ENCODE results near the gene CASR. TPM values are rescaled to one million over a fixed set of nuclear protein-coding genes. Genes with fewer than 3 reads are reported as not detected.
"Not testable (repeated sequence)": the region's sequence is repeated elsewhere in the genome, so short reads cannot be mapped to it uniquely, and the experiment has no call there.

Gene CASR
- total RNA-seq, 3 donors from 2014 or later (not counting 1 experiment from before 2014, with no cell fraction given): 0.10 TPM; not detected in 2

DNA sequence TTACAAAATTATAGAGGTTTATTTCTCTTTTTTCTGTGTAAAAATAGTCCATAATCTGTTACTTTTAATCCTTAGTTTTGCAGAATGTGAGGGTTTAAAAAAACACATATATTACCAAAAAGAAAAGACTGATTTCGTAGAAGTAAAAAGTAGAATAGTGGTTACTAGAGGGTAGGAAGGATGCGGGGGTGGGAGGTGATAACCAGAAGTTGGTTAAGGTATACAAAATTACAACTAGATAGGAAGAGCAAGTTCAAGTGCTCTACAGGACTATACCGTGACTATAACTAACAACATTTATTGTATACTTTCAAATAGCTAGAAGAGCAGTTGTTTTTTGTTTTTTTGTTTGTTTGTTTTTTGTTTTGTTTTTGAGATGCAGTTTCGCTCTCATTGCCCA is 16.1 kb downstream of the CASR start:
- Mint-ChIP-seq H3K9me3 (no peaks in the 10 kb centered on the region), H3K4me1 (no peaks in the 10 kb centered on the region), H3K4me3 (no peak overlapping the region), H3K27ac (no peak overlapping the region), H3K36me3 (no peaks in the 10 kb centered on the region), H3K27me3 (ENCODE audit: low read depth in 2 of 2) (peaks cover 6 to 7% of the 10 kb centered on the region in 2 donors)
- Histone ChIP-seq H3K27me3 (ENCODE audit: control insufficient read depth, insufficient read depth, low read length) (no peaks in the 10 kb centered on the region), H3K36me3 (ENCODE audit: control insufficient read depth, insufficient read depth, low read length) (no peaks in the 10 kb centered on the region), H3K27ac (ENCODE audit: low read length) (no peak overlapping the region), H3K9me3 (ENCODE audit: control insufficient read depth, insufficient read depth, low read length) (no peaks in the 10 kb centered on the region), H3K4me3 (ENCODE audit: low read length) (no peak overlapping the region), H3K4me1 (ENCODE audit: control insufficient read depth, insufficient read depth, low read length) (no peaks in the 10 kb centered on the region)
- intact Hi-C loops (cut with micrococcal nuclease): no loop called here
- ATAC-seq: no peak
- no peak for DNase-seq
- WGBS (ENCODE audit: insufficient coverage): 74% methylated on average over 2 of the region's 4 CpGs
- TF ChIP-seq, protein P1, sequence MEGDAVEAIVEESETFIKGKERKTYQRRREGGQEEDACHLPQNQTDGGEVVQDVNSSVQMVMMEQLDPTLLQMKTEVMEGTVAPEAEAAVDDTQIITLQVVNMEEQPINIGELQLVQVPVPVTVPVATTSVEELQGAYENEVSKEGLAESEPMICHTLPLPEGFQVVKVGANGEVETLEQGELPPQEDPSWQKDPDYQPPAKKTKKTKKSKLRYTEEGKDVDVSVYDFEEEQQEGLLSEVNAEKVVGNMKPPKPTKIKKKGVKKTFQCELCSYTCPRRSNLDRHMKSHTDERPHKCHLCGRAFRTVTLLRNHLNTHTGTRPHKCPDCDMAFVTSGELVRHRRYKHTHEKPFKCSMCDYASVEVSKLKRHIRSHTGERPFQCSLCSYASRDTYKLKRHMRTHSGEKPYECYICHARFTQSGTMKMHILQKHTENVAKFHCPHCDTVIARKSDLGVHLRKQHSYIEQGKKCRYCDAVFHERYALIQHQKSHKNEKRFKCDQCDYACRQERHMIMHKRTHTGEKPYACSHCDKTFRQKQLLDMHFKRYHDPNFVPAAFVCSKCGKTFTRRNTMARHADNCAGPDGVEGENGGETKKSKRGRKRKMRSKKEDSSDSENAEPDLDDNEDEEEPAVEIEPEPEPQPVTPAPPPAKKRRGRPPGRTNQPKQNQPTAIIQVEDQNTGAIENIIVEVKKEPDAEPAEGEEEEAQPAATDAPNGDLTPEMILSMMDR (IDR thresholded peaks at IDR 0.05): no peak

DNA sequence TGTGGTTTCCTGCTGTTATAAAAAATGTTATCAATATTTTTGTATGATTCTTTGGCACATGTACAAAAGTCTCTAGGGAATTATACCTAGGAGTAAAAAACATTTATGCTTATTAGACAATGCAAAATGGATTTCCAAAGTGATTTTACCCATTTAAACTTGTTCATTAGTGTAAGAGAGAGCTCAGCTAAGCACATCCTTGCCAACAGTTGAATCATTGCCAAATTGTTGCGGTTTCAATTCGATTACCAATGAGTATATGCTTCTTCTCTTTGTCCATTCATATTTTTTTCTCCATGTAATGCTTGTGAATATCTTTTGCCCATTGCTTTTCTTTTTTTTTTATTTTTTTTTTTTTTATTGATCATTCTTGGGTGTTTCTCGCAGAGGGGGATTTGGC is 17.2 kb downstream of the CASR start:
- no peaks in the 10 kb centered on the region for H3K36me3 Mint-ChIP-seq
- no peaks in the 10 kb centered on the region for H3K36me3 ChIP-seq (ENCODE audit: control insufficient read depth, insufficient read depth, low read length)
- intact Hi-C loops (cut with micrococcal nuclease): no loop called here
- no peaks in the 10 kb centered on the region for H3K4me1 ChIP-seq (ENCODE audit: control insufficient read depth, insufficient read depth, low read length)
- no peaks in the 10 kb centered on the region for H3K9me3 Mint-ChIP-seq
- no peaks in the 10 kb centered on the region for H3K9me3 ChIP-seq (ENCODE audit: control insufficient read depth, insufficient read depth, low read length)
- ATAC-seq: no peak
- no peak overlapping the region for H3K4me3 Mint-ChIP-seq
- no peak for DNase-seq
- 50% methylated on average over 1 of the region's 3 CpGs for WGBS (ENCODE audit: insufficient coverage)
- TF ChIP-seq, protein P1 (IDR thresholded peaks at IDR 0.05): no peak
- no peak overlapping the region for H3K4me3 ChIP-seq (ENCODE audit: low read length)
- peaks cover 6 to 7% of the 10 kb centered on the region in 2 donors for H3K27me3 Mint-ChIP-seq (ENCODE audit: low read depth in 2 of 2)
- no peak overlapping the region for H3K27ac ChIP-seq (ENCODE audit: low read length)
- no peak overlapping the region for H3K27ac Mint-ChIP-seq
- no peaks in the 10 kb centered on the region for H3K27me3 ChIP-seq (ENCODE audit: control insufficient read depth, insufficient read depth, low read length)
- no peaks in the 10 kb centered on the region for H3K4me1 Mint-ChIP-seq

DNA sequence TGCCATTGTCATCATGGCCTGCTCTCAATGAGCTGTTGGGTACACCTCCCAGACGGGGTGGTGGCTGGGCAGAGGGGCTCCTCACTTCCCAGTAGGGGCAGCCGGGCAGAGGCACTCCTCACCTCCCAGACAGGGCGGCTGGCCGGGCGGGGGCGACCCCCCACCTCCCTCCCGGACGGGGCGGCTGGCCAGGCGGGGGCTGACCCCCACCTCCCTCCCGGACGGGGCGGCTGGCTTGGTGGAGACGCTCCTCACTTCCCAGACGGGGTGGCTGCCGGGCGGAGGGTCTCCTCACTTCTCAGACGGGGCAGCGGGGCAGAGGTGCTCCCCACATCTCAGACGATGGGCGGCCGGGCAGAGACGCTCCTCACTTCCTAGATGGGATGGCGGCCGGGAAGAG is 18.0 kb downstream of the CASR start:
- intact Hi-C loops (cut with micrococcal nuclease); H3K36me3 ChIP-seq (ENCODE audit: control insufficient read depth, insufficient read depth, low read length); H3K27ac ChIP-seq (ENCODE audit: low read length); H3K4me3 Mint-ChIP-seq; H3K9me3 Mint-ChIP-seq; H3K4me1 Mint-ChIP-seq; DNase-seq; H3K27me3 ChIP-seq (ENCODE audit: control insufficient read depth, insufficient read depth, low read length); H3K36me3 Mint-ChIP-seq; H3K4me3 ChIP-seq (ENCODE audit: low read length); ATAC-seq; H3K9me3 ChIP-seq (ENCODE audit: control insufficient read depth, insufficient read depth, low read length); H3K27ac Mint-ChIP-seq; H3K4me1 ChIP-seq (ENCODE audit: control insufficient read depth, insufficient read depth, low read length): not testable (repeated sequence)
- peaks cover 7 to 12% of the 10 kb centered on the region in 2 donors for H3K27me3 Mint-ChIP-seq (ENCODE audit: low read depth in 2 of 2)
- WGBS (ENCODE audit: insufficient coverage): 96% methylated on average over 18 of the region's 25 CpGs

DNA sequence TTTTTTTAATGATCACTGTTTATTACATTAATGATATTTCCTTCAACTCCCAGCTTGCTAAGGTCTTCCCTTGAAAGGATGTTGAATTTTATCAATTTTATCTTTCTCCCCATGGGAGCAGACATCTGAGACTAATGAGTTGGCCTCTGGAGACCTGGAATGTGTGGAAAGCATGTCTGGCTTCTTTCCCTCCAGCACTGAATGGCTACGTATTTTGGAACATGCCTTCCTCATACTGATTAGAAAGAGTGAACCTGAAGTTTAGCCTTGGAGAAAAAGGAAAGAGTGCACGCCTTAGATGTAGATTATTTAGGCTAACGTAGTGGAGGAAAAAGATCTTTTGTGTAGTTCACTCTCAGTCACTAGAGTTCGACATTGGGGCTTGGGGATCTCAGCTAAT is 25.1 kb downstream of the CASR start:
- WGBS (ENCODE audit: insufficient coverage): 86% methylated on average over 4 of the region's 4 CpGs
- Mint-ChIP-seq H3K4me3 (no peak overlapping the region), H3K9me3 (no peaks in the 10 kb centered on the region), H3K36me3 (no peaks in the 10 kb centered on the region), H3K4me1 (no peaks in the 10 kb centered on the region), H3K27ac (no peak overlapping the region), H3K27me3 (ENCODE audit: low read depth in 2 of 2) (peaks cover 7 to 23% of the 10 kb centered on the region in 2 donors)
- TF ChIP-seq, protein P1 (IDR thresholded peaks at IDR 0.05): no peak
- intact Hi-C loops (cut with micrococcal nuclease): no loop called here
- no peaks in the 10 kb centered on the region for H3K36me3 ChIP-seq (ENCODE audit: control insufficient read depth, insufficient read depth, low read length)
- ATAC-seq: no peak
- DNase-seq: no peak
- no peaks in the 10 kb centered on the region for H3K4me1 ChIP-seq (ENCODE audit: control insufficient read depth, insufficient read depth, low read length)
- H3K27me3 ChIP-seq (ENCODE audit: control insufficient read depth, insufficient read depth, low read length): no peaks in the 10 kb centered on the region
- no peaks in the 10 kb centered on the region for H3K9me3 ChIP-seq (ENCODE audit: control insufficient read depth, insufficient read depth, low read length)
- no peak overlapping the region for H3K27ac ChIP-seq (ENCODE audit: low read length)
- H3K4me3 ChIP-seq (ENCODE audit: low read length): no peak overlapping the region

Data from natural killer cell (primary cell).